B cell (primary cell): ENCODE data around the gene TAS1R2.

Experiments
- EZH2 ChIP-seq: IDR thresholded peaks from 2 replicates; pipeline ENCODE4 v1.6.1; 2012; ENCODE audit warnings: borderline replicate concordance, low read depth, mild to moderate bottlenecking, moderate library complexity, low read length; ENCODE audit not compliant: insufficient read depth, poor library complexity, severe bottlenecking
- TF ChIP-seq, protein P1 (sequence below): fragments of 200-600 bp; IDR thresholded peaks from one replicate; pipeline ENCODE4 v1.8.0; 2022; ENCODE audit warnings: antibody characterized with exemption, mild to moderate bottlenecking

DNA sequence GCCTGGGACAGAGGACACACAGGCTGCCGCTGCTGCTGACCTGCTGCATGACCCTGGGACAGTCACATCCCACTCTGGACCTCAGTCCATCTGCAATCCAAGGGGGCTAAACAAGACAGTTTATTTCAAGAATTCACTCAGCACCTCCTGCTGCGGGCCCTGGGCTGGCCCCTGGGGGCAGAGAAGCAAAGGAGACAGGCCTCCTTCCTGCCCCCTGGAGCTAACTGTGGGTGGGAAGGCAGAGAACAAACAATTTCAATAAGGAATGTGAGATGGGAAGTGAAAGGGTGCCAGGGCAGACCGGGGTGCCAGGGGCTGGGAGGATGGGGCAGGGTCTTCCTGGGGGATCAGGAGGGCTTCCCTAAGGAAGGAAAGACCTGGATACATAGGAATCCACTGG, 60.0 kb downstream of the TAS1R2 start:
- TF ChIP-seq, protein P1, sequence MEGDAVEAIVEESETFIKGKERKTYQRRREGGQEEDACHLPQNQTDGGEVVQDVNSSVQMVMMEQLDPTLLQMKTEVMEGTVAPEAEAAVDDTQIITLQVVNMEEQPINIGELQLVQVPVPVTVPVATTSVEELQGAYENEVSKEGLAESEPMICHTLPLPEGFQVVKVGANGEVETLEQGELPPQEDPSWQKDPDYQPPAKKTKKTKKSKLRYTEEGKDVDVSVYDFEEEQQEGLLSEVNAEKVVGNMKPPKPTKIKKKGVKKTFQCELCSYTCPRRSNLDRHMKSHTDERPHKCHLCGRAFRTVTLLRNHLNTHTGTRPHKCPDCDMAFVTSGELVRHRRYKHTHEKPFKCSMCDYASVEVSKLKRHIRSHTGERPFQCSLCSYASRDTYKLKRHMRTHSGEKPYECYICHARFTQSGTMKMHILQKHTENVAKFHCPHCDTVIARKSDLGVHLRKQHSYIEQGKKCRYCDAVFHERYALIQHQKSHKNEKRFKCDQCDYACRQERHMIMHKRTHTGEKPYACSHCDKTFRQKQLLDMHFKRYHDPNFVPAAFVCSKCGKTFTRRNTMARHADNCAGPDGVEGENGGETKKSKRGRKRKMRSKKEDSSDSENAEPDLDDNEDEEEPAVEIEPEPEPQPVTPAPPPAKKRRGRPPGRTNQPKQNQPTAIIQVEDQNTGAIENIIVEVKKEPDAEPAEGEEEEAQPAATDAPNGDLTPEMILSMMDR = no peak
- no peak for TF ChIP-seq EZH2
